A549 (cell line): ENCODE data around the gene SRCIN1.
"Not testable (repeated sequence)": the region's sequence is repeated elsewhere in the genome, so short reads cannot be mapped to it uniquely, and the experiment has no call there.

Experiments
- HDAC2 ChIP-seq: fragments of 200-600 bp; sonication (generic); IDR thresholded peaks from 2 replicates; pipeline ENCODE4 v1.6.1; 2016
- JUNB ChIP-seq: fragments of >200 bp; sonication (Bioruptor Twin); formaldehyde crosslinking; IDR thresholded peaks from 2 replicates; pipeline ENCODE4 v1.6.1; 2016
- KDM1A ChIP-seq: fragments of 200-600 bp; sonication (generic); IDR thresholded peaks from 2 replicates; pipeline ENCODE4 v1.6.1; 2016; ENCODE audit warnings: low read depth, mild to moderate bottlenecking
- KDM5A ChIP-seq: fragments of 200-600 bp; sonication (generic); IDR thresholded peaks from 2 replicates; pipeline ENCODE4 v1.6.1; 2016; ENCODE audit warnings: antibody characterized with exemption, mild to moderate bottlenecking
- MAX ChIP-seq: IDR thresholded peaks from 2 replicates; pipeline ENCODE4 v1.6.1; 2012
- POLR2A ChIP-seq: IDR thresholded peaks from 2 replicates; pipeline ENCODE4 v1.6.1; 2012; ENCODE audit warnings: mild to moderate bottlenecking, low read length
- RAD21 ChIP-seq, 2 experiments: fragments of >200 bp in 1 of 2; sonication (Bioruptor Twin) in 1 of 2; formaldehyde crosslinking in 1 of 2; IDR thresholded peaks in 1 of 2; conservative IDR thresholded peaks in 1 of 2; 2 replicates in 1 of 2; 3 replicates in 1 of 2; pipeline ENCODE4 v1.6.1; 2012 to 2018; ENCODE audit warnings: inconsistent platforms in 1 of 2
- RCOR1 ChIP-seq: fragments of 150-350 bp; IDR thresholded peaks from 2 replicates; pipeline ENCODE4 v1.6.1; 2014; ENCODE audit warnings: antibody characterized with exemption, low read length, low read depth
- REST ChIP-seq: fragments of 200-600 bp; sonication (generic); IDR thresholded peaks from 2 replicates; pipeline ENCODE4 v1.6.1; 2016; ENCODE audit warnings: antibody characterized with exemption, mild to moderate bottlenecking, moderate library complexity
- RFX5 ChIP-seq: fragments of 450-650 bp; IDR thresholded peaks from 2 replicates; pipeline ENCODE4 v1.7.1; 2014; ENCODE audit warnings: antibody characterized with exemption, mild to moderate bottlenecking, moderate library complexity
- TF ChIP-seq, protein P1 (sequence below): fragments of >200 bp; sonication (Bioruptor Twin); formaldehyde crosslinking; IDR thresholded peaks from 3 replicates; pipeline ENCODE4 v1.5.1; 2016
- TF ChIP-seq, protein P2 (sequence below): fragments of 450-650 bp; IDR thresholded peaks from 2 replicates; pipeline ENCODE4 v1.6.1; 2014; ENCODE audit warnings: antibody characterized with exemption

DNA sequence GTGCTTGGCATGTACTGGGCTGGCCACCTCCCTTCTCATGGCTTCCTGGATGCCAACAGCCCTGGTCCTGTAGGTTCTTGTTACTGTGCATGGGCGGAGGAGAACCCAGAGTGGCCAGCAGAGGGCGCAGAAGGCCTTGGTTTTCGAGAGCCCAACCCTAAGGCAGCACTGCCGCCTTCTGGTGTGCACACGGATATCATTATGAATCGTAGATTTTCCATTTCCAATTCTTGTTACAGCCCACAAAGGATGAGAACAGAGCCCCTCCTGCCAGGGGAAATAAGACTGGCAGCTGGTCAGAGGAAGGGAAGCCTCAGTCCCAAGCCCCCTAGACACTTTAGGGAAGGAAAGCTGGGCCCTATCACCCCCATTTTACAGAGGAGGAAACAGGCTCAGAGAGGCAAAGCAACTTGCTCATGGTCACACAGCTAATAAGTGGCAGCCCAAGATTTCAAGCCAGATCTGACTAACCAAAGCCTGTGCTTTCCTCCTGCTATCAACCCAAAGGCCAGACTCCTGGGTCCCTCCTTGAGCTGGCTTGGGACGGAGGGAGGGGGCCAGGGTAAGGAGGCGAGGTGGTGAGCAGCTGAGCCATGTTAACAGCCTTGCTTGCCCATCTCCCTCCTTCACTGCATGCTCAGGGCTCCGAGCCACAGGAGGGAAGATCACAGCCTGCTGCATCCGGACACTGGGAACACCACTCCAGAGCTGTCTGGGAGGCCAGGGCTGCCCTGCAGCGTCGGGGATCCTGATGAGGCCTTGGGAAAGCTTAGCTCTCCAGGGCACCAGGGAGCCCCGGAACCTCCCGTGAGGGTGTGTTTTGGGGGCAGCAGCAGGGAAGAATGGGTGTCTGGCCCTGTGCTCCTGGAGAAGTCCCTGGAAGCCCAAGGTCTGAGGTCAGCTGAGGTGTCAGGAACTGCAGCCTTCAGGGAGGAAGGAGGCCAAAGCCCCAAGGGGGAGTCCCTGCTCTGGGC, 113.4 kb downstream of the SRCIN1 start:
- TF ChIP-seq, protein P1, sequence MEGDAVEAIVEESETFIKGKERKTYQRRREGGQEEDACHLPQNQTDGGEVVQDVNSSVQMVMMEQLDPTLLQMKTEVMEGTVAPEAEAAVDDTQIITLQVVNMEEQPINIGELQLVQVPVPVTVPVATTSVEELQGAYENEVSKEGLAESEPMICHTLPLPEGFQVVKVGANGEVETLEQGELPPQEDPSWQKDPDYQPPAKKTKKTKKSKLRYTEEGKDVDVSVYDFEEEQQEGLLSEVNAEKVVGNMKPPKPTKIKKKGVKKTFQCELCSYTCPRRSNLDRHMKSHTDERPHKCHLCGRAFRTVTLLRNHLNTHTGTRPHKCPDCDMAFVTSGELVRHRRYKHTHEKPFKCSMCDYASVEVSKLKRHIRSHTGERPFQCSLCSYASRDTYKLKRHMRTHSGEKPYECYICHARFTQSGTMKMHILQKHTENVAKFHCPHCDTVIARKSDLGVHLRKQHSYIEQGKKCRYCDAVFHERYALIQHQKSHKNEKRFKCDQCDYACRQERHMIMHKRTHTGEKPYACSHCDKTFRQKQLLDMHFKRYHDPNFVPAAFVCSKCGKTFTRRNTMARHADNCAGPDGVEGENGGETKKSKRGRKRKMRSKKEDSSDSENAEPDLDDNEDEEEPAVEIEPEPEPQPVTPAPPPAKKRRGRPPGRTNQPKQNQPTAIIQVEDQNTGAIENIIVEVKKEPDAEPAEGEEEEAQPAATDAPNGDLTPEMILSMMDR, result peak; percentile 95
- TF ChIP-seq RAD21 (conservative IDR thresholded peaks at IDR 0.05 in 1 of 2, IDR thresholded peaks at IDR 0.05 in 1 of 2), result peak; percentile 87 to 93
- TF ChIP-seq POLR2A, REST, RCOR1, RFX5, KDM5A, JUNB, MAX: not testable (repeated sequence)
- TF ChIP-seq, protein P2, sequence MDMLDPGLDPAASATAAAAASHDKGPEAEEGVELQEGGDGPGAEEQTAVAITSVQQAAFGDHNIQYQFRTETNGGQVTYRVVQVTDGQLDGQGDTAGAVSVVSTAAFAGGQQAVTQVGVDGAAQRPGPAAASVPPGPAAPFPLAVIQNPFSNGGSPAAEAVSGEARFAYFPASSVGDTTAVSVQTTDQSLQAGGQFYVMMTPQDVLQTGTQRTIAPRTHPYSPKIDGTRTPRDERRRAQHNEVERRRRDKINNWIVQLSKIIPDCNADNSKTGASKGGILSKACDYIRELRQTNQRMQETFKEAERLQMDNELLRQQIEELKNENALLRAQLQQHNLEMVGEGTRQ, result not testable (repeated sequence)
- TF ChIP-seq HDAC2, result peak; percentile 80
- TF ChIP-seq KDM1A, result peak; percentile 92
